ENCODE results near the gene SEPTIN8. TPM values are rescaled to one million over a fixed set of nuclear protein-coding genes. Genes with fewer than 3 reads are reported as not detected.

SEPTIN8 gene
- total RNA-seq, 1 experiment from 2014 or later = 38.2 TPM

GRCh38 chr5:132788990-132789886, 12.2 kb upstream of the SEPTIN8 start:
- Histone ChIP-seq H4K91ac (ENCODE audit: insufficient read length, low read depth, low read length) (no peak overlapping the region), H2BK12ac (ENCODE audit: insufficient read length, low read depth, low read length) (no peak overlapping the region), H3K23me2 (ENCODE audit: insufficient read length, low read depth, low read length, poor library complexity, severe bottlenecking) (no peaks in the 10 kb centered on the region), H3K23ac (ENCODE audit: insufficient read length, low read depth, low read length) (no peak overlapping the region), H3K9me3 (ENCODE audit: control insufficient read depth, low read depth, low read length) (no peaks in the 10 kb centered on the region), H3K14ac (ENCODE audit: insufficient read depth, low read length) (no peak overlapping the region), H4K5ac (ENCODE audit: insufficient read length, low read depth, low read length) (no peak overlapping the region), H3T11ph (ENCODE audit: low read length) (no peak overlapping the region), H3K9ac (ENCODE audit: extremely low read depth, insufficient read length, low read length) (no peak overlapping the region), H3K4ac (ENCODE audit: low read depth, low read length) (no peak overlapping the region), H3K27me3 (ENCODE audit: insufficient read depth, low read length) (no peaks in the 10 kb centered on the region), H3K79me2 (ENCODE audit: insufficient read depth, low read length) (no peaks in the 10 kb centered on the region), H3K79me1 (ENCODE audit: insufficient read depth, low read depth, low read length, poor library complexity, severe bottlenecking) (no peaks in the 10 kb centered on the region), H4K8ac (replicated peaks; ENCODE audit: insufficient read length, low read depth, low read length) (no peak overlapping the region), H3K56ac (ENCODE audit: insufficient read length, low read depth, low read length) (no peak overlapping the region), H2AFZ (ENCODE audit: low read length) (no peak overlapping the region), H4K20me1 (ENCODE audit: control insufficient read depth, insufficient read depth, insufficient read length) (no peaks in the 10 kb centered on the region), H2BK120ac (ENCODE audit: low read depth, low read length, poor library complexity, severe bottlenecking) (no peak overlapping the region), H3K4me2 (ENCODE audit: insufficient read depth, insufficient read length, low read length) (no peak overlapping the region), H2BK5ac (ENCODE audit: insufficient read length, low read length) (no peak overlapping the region), H3K4me1 (ENCODE audit: insufficient read depth, low read length) (no peaks in the 10 kb centered on the region), H3K27ac (ENCODE audit: insufficient read length, low read depth, low read length) (no peak overlapping the region), H3K18ac (ENCODE audit: insufficient read length, low read depth, low read length) (no peak overlapping the region), H2BK20ac (ENCODE audit: low read depth, low read length, poor library complexity, severe bottlenecking) (no peak overlapping the region), H2BK15ac (ENCODE audit: low read depth, low read length) (no peak overlapping the region), H2AK5ac (ENCODE audit: insufficient read length, low read length) (no peak overlapping the region)
- Mint-ChIP-seq H3K4me1 (peaks cover 11 to 15% of the 10 kb centered on the region in 2 experiments), H3K36me3 (ENCODE audit: insufficient read depth in 1 of 3, low read depth in 3 of 3) (no peaks in the 10 kb centered on the region; a peak in 1 of 7 replicates), H3K4me3 (no peak overlapping the region), H3K27me3 (ENCODE audit: low read depth) (peaks cover 23% of the 10 kb centered on the region), H3K27ac (no peak overlapping the region), H3K9me3 (no peaks in the 10 kb centered on the region)
- WGBS (ENCODE audit: extremely low coverage, insufficient read length, low lambda C conversion rate) = no CpG with 5 or more reads among the region's 8 CpGs
- DNase-seq = no peak
- no peak for TF ChIP-seq CTCF (conservative IDR thresholded peaks at IDR 0.05)

Measured in H9 (cell line).